Left forelimb (tissue), 1 donor: ENCODE measurements around the gene CEP112.

Source experiments
- DNase-seq: peaks from one replicate; pipeline ENCODE4 v3.0.0-alpha.2; 2018; ENCODE audit warnings: low spot score

The CEP112 gene

DNA sequence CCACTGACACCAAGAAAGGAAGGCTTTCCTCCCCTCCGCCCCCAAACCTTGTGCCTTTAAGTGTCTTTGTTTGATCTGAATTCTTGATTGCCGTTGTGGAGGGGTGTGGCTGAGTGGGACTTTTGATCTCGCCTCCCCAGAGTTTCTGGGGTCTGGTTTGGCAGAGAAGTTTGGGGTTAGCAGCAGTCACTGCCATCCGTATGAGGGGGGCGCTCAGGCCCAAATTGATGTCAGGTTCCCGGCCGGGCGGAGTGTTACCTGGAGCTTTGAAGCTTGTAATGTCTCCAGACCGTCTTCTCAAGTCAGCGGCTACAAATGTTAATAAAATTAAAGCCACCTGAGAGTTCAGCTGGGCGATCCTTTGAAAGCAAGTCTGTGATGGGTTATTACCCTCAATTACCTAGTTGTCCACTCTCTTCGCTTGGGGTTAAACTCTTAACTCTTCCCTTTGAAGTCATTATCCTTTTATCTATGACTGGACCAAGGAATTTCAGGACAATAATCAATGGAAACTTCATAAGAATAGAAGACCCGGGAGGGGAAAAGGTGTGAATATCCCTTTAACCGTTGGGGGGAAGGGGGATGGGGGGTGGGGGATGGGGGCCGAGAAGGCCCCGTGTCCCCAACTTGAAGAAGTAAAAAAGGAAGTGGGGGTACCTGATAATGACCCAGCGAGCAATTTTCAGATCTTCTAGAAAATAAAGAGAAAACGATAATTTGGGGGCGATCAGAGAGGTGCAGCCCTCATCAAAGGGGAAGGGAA, 598.7 kb downstream of the CEP112 start:
- DNase-seq = no peak

DNA sequence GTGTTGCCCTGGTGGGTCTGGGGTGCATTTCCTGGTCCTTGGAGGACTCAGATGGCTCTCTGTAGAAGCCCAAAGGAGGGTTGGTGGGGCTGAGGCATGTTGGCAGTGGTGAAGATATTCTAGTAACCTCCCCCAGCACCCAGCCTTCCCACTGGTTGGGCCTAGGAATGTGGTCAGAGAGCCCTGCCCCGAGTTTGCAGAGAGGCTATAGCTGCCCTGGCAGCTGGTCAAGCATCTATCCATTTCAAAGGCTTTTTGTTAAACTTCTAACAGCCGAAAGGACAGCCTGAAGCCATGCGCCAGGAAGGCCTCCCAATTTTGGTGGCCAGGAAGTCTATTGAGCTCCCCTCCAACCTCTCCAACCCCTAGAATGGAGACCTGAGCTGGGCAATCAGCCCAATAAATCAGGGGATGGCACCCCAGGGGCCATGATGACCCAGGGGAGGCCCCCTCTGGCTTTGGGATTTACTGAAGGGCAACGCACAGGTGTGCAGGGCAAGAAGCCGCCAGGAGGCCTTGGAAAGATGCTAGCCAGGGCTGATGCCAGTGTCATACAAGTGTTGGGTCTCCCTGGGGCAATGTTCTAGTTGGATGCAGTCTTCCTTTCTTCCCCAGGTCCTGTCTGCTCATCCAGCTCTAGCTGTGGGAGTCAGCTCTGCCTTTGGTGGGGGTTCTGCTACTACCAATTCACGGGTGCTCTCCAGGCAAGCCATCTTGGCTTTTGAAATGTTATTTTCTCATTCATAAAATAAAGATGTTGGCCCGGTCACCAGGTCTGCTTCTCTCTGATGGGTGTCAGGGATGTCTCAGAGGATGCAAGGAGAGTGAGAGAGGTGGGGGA, 599.6 kb downstream of the CEP112 start:
- DNase-seq = no peak

DNA sequence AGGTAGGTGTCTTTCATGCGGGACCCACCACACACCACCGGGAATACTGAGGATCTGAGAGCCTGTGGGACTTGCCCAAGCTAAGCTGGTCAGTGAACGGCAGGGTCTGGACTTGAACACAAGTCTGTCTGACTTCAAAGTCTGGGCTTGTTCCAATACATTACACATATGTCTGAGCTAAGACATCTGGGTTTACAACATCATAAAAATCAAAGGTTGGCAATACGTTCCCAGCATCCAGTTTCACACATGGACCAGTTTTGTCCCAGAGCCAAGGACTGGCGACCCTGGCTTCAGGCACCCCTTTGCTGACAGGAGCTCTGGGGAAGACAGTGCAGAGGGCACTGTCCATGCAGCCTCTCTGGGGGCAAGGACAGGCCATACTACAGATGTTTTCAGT, 602.6 kb downstream of the CEP112 start:
- no peak for DNase-seq

DNA sequence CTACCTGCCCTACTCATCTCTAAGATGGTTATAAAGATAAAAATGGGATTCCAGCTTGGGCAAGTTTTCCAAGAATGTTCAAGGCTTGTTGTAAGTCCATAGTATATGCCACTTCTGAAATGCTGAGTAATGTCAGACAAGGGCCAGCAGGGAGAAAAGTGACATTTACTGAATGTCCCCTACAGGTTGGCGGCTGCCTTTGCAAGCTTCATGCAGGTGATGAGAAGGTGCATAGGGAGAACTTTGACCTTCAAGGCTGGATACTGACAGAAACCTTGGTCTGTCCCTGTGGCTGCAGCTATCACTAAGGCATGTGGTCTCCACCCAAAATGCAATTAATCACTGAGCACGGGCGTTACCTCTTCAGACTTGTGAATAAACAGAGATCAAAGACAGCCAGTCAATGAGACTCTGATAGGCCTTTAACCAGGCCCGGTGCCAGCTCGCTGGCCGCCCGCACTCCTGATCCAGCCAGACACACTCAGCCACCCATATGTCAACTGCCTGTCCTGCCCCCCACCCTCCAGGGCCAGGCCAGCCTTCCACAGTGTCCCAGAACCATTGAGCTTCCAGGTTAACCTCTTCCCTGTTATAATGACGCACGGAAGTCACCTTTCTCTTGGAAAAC, 603.6 kb downstream of the CEP112 start:
- no peak for DNase-seq

DNA sequence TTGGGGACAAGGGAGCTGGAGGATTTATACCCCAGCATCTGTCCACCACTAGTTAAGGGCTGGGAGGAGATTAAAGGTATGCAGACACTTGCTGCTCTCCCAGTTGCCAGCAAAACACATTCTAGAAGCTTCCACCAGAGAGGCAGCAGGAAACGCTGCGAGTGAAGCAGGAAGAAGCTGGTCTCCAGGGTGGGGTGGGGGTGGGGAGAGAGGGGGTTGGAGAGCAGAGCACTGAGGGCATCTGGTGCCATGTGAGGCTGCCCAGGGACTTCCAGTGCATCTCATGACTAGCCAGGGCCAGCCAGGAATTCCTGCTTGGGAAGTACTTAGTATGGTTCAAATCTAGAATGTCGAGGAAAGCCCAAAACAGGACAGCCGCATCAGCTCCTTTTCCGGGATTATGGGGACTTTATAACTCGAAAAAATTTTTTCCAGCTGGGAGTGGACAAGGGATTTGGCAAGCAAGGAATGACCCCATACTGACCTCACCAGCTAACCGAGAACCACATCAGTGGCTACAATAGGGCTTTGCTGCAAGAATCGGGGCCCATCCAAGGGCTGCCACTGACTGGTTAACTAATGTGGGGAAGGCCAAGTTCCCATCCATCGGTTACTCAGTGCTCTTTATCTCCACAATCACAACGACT, 604.3 kb downstream of the CEP112 start:
- DNase-seq = no peak

DNA sequence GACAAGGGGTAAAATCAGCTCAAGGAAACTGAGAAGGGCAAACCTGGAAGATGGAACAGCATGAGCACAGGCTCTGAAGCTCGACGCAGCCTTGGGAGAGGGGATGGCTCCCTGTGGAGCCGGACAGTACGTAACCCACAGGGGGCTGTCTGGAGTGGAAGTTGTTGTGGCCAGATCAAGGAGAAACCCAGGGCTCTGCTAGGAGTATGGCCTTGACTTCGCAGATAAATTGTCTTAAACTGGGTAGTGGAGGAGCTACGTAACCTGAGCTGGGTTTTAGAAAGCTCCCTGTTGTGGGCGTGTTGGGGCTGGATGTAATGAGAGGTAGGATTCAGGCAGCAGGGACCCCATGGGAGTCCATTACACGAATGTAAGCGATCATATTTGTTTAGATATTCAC, 605.0 kb downstream of the CEP112 start:
- no peak for DNase-seq
